ENCODE results near the gene FHIT.

FHIT gene

DNA sequence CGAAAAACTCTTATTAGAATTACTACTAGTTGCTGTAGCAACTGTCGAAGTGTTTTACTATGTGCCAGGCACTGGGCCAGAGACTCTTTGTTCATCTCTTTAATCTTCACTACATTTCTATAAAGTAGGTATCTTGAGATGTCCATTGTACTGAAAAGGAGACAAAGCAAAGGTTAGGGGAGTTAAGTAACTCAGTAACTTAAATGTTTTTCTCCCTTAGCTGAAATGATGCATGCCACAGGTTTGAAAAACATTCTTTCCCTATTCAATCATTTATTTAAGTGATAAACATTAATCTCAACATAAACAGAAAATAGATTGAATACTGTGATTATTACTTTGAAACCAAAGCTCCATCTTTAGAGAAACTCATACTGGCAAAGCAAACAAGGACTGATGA lies 776.2 kb downstream of the FHIT start:
- Histone ChIP-seq H3K9me3 (ENCODE audit: control insufficient read depth, insufficient read depth, low read depth, low read length) (0 out of 2 replicates have a peak, but pooled peaks cover 3% of the 10 kb centered on the region), H3K4me3 (ENCODE audit: low read depth, low read length) (no peak overlapping the region), H3K4me1 (ENCODE audit: control insufficient read depth, insufficient read depth, low read length) (peaks cover 5% of the 10 kb centered on the region; the same call in 1 of the 2 replicates), H3K9ac (ENCODE audit: low read length) (no peak overlapping the region), H3K36me3 (ENCODE audit: control insufficient read depth, insufficient read depth, low read length) (no peaks in the 10 kb centered on the region), H3K27ac (ENCODE audit: low read depth, low read length) (no peak overlapping the region), H3K27me3 (ENCODE audit: control insufficient read depth, insufficient read depth, low read length) (no peaks in the 10 kb centered on the region)

GRCh38 chr3:60469481-60469880 lies 781.8 kb downstream of the FHIT start:
- Histone ChIP-seq H3K4me1 (ENCODE audit: control insufficient read depth, insufficient read depth, low read length) (peaks cover 8% of the 10 kb centered on the region; the same call in 1 of the 2 replicates), H3K27ac (ENCODE audit: low read depth, low read length) (no peak overlapping the region), H3K4me3 (ENCODE audit: low read depth, low read length) (no peak overlapping the region), H3K9me3 (ENCODE audit: control insufficient read depth, insufficient read depth, low read depth, low read length) (no peaks in the 10 kb centered on the region; the same call in 1 of the 2 replicates), H3K36me3 (ENCODE audit: control insufficient read depth, insufficient read depth, low read length) (no peaks in the 10 kb centered on the region), H3K27me3 (ENCODE audit: control insufficient read depth, insufficient read depth, low read length) (no peaks in the 10 kb centered on the region), H3K9ac (ENCODE audit: low read length) (no peak overlapping the region)

DNA sequence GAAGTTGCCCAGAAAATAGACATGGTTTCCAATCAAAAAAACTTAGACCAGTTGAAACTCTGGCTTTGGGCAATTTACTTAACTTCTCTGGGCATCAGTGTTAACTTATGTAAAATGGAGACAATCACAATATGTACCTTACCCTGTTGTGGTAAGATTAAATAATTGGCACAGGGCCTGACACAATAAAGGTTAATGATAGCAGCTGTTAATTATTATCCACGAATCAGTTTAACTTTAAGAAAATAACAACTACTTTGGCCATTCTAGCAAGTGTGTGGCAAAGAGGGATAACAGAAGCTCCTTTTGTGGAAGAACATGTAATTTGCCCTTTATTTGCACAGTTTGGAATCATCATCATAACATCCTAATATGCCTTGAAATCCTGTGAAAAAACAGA lies 787.6 kb downstream of the FHIT start:
- Histone ChIP-seq H3K27me3 (ENCODE audit: control insufficient read depth, insufficient read depth, low read length) (no peaks in the 10 kb centered on the region), H3K27ac (ENCODE audit: low read depth, low read length) (no peak overlapping the region), H3K4me3 (ENCODE audit: low read depth, low read length) (no peak overlapping the region), H3K9me3 (ENCODE audit: control insufficient read depth, insufficient read depth, low read depth, low read length) (no peaks in the 10 kb centered on the region; the same call in 1 of the 2 replicates), H3K36me3 (ENCODE audit: control insufficient read depth, insufficient read depth, low read length) (no peaks in the 10 kb centered on the region), H3K9ac (ENCODE audit: low read length) (no peak overlapping the region), H3K4me1 (ENCODE audit: control insufficient read depth, insufficient read depth, low read length) (no peaks in the 10 kb centered on the region)

GRCh38 chr3:60461267-60461666 lies 790.0 kb downstream of the FHIT start:
- Histone ChIP-seq H3K27me3 (ENCODE audit: control insufficient read depth, insufficient read depth, low read length) (no peaks in the 10 kb centered on the region), H3K4me1 (ENCODE audit: control insufficient read depth, insufficient read depth, low read length) (no peaks in the 10 kb centered on the region), H3K9ac (ENCODE audit: low read length) (no peak overlapping the region)

GRCh38 chr3:60456180-60456579 lies 795.1 kb downstream of the FHIT start:
- no peak overlapping the region for H3K4me3 ChIP-seq (ENCODE audit: low read depth, low read length)
- H3K36me3 ChIP-seq (ENCODE audit: control insufficient read depth, insufficient read depth, low read length) = no peaks in the 10 kb centered on the region
- H3K9ac ChIP-seq (ENCODE audit: low read length) = no peak overlapping the region
- H3K27ac ChIP-seq (ENCODE audit: low read depth, low read length) = no peak overlapping the region
- no peaks in the 10 kb centered on the region for H3K9me3 ChIP-seq (ENCODE audit: control insufficient read depth, insufficient read depth, low read depth, low read length)
- no peaks in the 10 kb centered on the region for H3K27me3 ChIP-seq (ENCODE audit: control insufficient read depth, insufficient read depth, low read length)
- no peaks in the 10 kb centered on the region for H3K4me1 ChIP-seq (ENCODE audit: control insufficient read depth, insufficient read depth, low read length)

More at GRCh38 chr3:60461267-60461666, 790.0 kb downstream of the FHIT start:
- Histone ChIP-seq H3K9me3 (ENCODE audit: control insufficient read depth, insufficient read depth, low read depth, low read length) (no peaks in the 10 kb centered on the region; the same call in 1 of the 2 replicates), H3K4me3 (ENCODE audit: low read depth, low read length) (no peak overlapping the region), H3K27ac (ENCODE audit: low read depth, low read length) (no peak overlapping the region), H3K36me3 (ENCODE audit: control insufficient read depth, insufficient read depth, low read length) (no peaks in the 10 kb centered on the region)

DNA sequence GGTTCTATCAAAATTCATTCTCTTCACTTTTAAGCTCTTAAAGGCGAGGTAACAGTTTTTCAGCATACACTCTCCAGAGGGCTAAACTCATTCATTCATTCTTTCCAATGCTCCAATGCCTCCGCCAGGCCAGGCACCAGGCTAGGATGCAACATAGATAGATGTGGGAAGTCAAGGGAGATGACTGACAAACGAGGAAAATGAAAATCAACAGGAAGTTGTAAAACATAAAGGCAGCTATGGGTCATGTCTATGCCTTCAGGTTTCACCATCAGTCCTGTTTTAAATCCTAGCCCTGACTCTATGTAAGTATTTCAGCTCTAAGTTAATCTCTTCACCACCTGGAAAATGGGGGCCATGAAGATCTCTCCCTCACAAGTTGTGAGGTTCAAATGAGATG lies 797.9 kb downstream of the FHIT start:
- Histone ChIP-seq H3K27me3 (ENCODE audit: control insufficient read depth, insufficient read depth, low read length) (no peaks in the 10 kb centered on the region), H3K4me3 (ENCODE audit: low read depth, low read length) (no peak overlapping the region), H3K9me3 (ENCODE audit: control insufficient read depth, insufficient read depth, low read depth, low read length) (no peaks in the 10 kb centered on the region), H3K27ac (ENCODE audit: low read depth, low read length) (no peak overlapping the region), H3K9ac (ENCODE audit: low read length) (no peak overlapping the region), H3K36me3 (ENCODE audit: control insufficient read depth, insufficient read depth, low read length) (no peaks in the 10 kb centered on the region), H3K4me1 (ENCODE audit: control insufficient read depth, insufficient read depth, low read length) (no peaks in the 10 kb centered on the region)

DNA sequence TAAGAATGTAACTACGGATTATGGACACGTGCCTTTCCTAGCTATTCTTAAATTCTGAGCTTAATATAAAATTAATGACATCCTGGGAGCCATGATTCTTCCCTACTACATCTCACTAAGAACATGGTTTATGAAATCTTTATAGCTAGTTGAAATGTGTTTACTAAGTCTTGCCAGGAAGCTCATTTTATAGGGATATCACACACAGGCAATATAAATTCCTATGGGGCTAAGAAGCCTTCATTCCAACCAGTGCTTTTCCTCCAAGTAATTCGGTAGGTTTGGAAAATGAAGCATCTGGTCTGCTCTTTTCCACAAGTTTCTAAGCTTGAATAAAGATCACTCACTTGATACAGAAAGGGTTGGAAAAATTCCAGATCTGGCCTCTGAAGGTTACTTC lies 802.6 kb downstream of the FHIT start:
- H3K27ac ChIP-seq (ENCODE audit: low read depth, low read length) = no peak overlapping the region
- no peak overlapping the region for H3K4me3 ChIP-seq (ENCODE audit: low read depth, low read length)
- H3K27me3 ChIP-seq (ENCODE audit: control insufficient read depth, insufficient read depth, low read length) = no peaks in the 10 kb centered on the region
- no peak overlapping the region for H3K9ac ChIP-seq (ENCODE audit: low read length)
- no peaks in the 10 kb centered on the region for H3K9me3 ChIP-seq (ENCODE audit: control insufficient read depth, insufficient read depth, low read depth, low read length)
- 0 out of 2 replicates have a peak, but pooled peaks cover 7% of the 10 kb centered on the region for H3K4me1 ChIP-seq (ENCODE audit: control insufficient read depth, insufficient read depth, low read length)
- no peaks in the 10 kb centered on the region for H3K36me3 ChIP-seq (ENCODE audit: control insufficient read depth, insufficient read depth, low read length)

- Histone ChIP-seq H3K27me3 (ENCODE audit: control insufficient read depth, insufficient read depth, low read length) (no peaks in the 10 kb centered on the region), H3K36me3 (ENCODE audit: control insufficient read depth, insufficient read depth, low read length) (no peaks in the 10 kb centered on the region), H3K4me3 (ENCODE audit: low read depth, low read length) (no peak overlapping the region), H3K4me1 (ENCODE audit: control insufficient read depth, insufficient read depth, low read length) (0 out of 2 replicates have a peak, but pooled peaks cover 7% of the 10 kb centered on the region), H3K27ac (ENCODE audit: low read depth, low read length) (no peak overlapping the region), H3K9ac (ENCODE audit: low read length) (no peak overlapping the region), H3K9me3 (ENCODE audit: control insufficient read depth, insufficient read depth, low read depth, low read length) (no peaks in the 10 kb centered on the region)
These were observed 805.8 kb downstream of the FHIT start for GRCh38 chr3:60445446-60445845.

DNA sequence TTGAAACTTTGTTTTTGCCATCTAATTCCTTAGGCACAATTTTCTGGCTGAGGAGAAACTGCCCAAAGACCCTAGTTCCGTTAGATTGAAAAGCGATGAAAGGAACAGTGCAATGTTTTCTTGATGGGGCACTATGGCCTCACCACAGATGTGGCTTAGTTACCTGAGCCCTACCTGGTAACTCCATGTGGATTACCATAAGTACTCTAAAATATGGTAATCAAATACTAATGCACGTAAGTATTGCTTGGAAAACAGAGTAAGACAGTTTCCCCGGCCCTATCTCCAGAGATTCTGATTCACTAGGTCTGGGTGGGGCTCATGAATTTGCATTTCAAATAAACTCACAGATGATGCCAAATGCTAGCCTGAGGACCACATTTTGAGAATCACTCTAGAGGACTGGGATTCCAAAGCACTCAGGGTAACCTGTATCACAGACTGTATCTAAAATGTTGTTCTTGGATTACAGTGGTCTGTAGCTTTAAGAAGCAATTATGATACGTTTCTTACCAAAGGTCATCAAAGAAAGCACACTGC lies 806.3 kb downstream of the FHIT start:
- Histone ChIP-seq H3K4me1 (ENCODE audit: control insufficient read depth, insufficient read depth, low read length) (peaks cover 8% of the 10 kb centered on the region), H3K36me3 (ENCODE audit: control insufficient read depth, insufficient read depth, low read length) (no peaks in the 10 kb centered on the region), H3K27ac (ENCODE audit: low read depth, low read length) (no peak overlapping the region), H3K9ac (ENCODE audit: low read length) (no peak overlapping the region), H3K4me3 (ENCODE audit: low read depth, low read length) (no peak overlapping the region), H3K9me3 (ENCODE audit: control insufficient read depth, insufficient read depth, low read depth, low read length) (no peaks in the 10 kb centered on the region), H3K27me3 (ENCODE audit: control insufficient read depth, insufficient read depth, low read length) (no peaks in the 10 kb centered on the region)

GRCh38 chr3:60440869-60441268 lies 810.4 kb downstream of the FHIT start:
- H3K36me3 ChIP-seq (ENCODE audit: control insufficient read depth, insufficient read depth, low read length) = no peaks in the 10 kb centered on the region
- peaks cover 12% of the 10 kb centered on the region for H3K4me1 ChIP-seq (ENCODE audit: control insufficient read depth, insufficient read depth, low read length)
- no peak overlapping the region for H3K4me3 ChIP-seq (ENCODE audit: low read depth, low read length)
- no peak overlapping the region for H3K9ac ChIP-seq (ENCODE audit: low read length)
- H3K27me3 ChIP-seq (ENCODE audit: control insufficient read depth, insufficient read depth, low read length) = no peaks in the 10 kb centered on the region
- no peaks in the 10 kb centered on the region for H3K9me3 ChIP-seq (ENCODE audit: control insufficient read depth, insufficient read depth, low read depth, low read length)
- H3K27ac ChIP-seq (ENCODE audit: low read depth, low read length) = no peak overlapping the region

- no peak overlapping the region for H3K4me3 ChIP-seq (ENCODE audit: low read depth, low read length)
- peaks cover 9% of the 10 kb centered on the region for H3K4me1 ChIP-seq (ENCODE audit: control insufficient read depth, insufficient read depth, low read length)
- no peaks in the 10 kb centered on the region for H3K36me3 ChIP-seq (ENCODE audit: control insufficient read depth, insufficient read depth, low read length)
- no peak overlapping the region for H3K9ac ChIP-seq (ENCODE audit: low read length)
- no peaks in the 10 kb centered on the region for H3K27me3 ChIP-seq (ENCODE audit: control insufficient read depth, insufficient read depth, low read length)
- H3K9me3 ChIP-seq (ENCODE audit: control insufficient read depth, insufficient read depth, low read depth, low read length) = no peaks in the 10 kb centered on the region
- H3K27ac ChIP-seq (ENCODE audit: low read depth, low read length) = no peak overlapping the region
These were observed 815.2 kb downstream of the FHIT start for GRCh38 chr3:60435941-60436650.
